Thyroid gland (tissue), 4 donors: ENCODE data around the gene SUPV3L1. TPM values are rescaled to one million over a fixed set of nuclear protein-coding genes. Genes with fewer than 3 reads are reported as not detected.

Source experiments
- DNase-seq, 2 donors: peaks; one replicate each; pipeline ENCODE4 v3.0.0-alpha.2; 2019
- H3K27ac ChIP-seq, 3 donors: fragments of 200-600 bp; sonication (generic); 1 replicate in 2 of 3; 2 replicates in 1 of 3; pipeline ENCODE4 v1.5.1; 2016 to 2019; ENCODE audit warnings: mild to moderate bottlenecking in 1 of 3, moderate library complexity in 1 of 3
- H3K27me3 ChIP-seq: fragments of 200-600 bp; sonication (generic); one replicate; pipeline ENCODE4 v1.5.1; 2019
- H3K36me3 ChIP-seq, 2 donors: fragments of 200-600 bp; sonication (generic); one replicate each; pipeline ENCODE4 v1.5.1; 2016 to 2019
- H3K4me1 ChIP-seq, 2 donors: fragments of 200-600 bp; sonication (generic); one replicate each; pipeline ENCODE4 v1.5.1; 2017 to 2019
- H3K4me3 ChIP-seq, 3 donors: fragments of 200-600 bp; sonication (generic); replicated peaks in 1 of 3; 1 replicate in 2 of 3; 2 replicates in 1 of 3; pipeline ENCODE4 v1.5.1; 2016; ENCODE audit warnings: mild to moderate bottlenecking in 1 of 3
- H3K9me3 ChIP-seq: fragments of 200-600 bp; sonication (generic); one replicate; pipeline ENCODE4 v1.5.1; 2017
- CTCF ChIP-seq, 6 experiments: fragments of 200-600 bp in 3 of 6; fragments of 450-650 bp in 3 of 6; sonication (generic) in 3 of 6; IDR thresholded peaks; one replicate each; pipeline ENCODE4 v1.5.1; 2016 to 2019; ENCODE audit warnings: antibody characterized with exemption in 6 of 6, mild to moderate bottlenecking in 2 of 6, inconsistent platforms in 1 of 6, moderate library complexity in 1 of 6
- POLR2A ChIP-seq, 2 donors: fragments of 450-650 bp; IDR thresholded peaks; one replicate each; pipeline ENCODE4 v1.6.1; 2017; ENCODE audit warnings: antibody characterized with exemption in 2 of 2, mild to moderate bottlenecking in 2 of 2, moderate library complexity in 1 of 2
- WGBS, 2 donors: methylation state at CpG; one replicate each; pipeline ENCODE4 v1.1.5; 2017; 5-methylcytosine and 5-hydroxymethylcytosine counted together
- intact Hi-C: fragments of 100-400 bp; cut with DNase I; formaldehyde crosslinking; loops from one replicate; pipeline ENCODE4 v1.15.1; 2023
- total RNA-seq, 4 donors: library from RNA; depleted of rRNA; stranded (reverse); fragments of >200 nt; gene quantifications; one replicate each; pipeline ENCODE4 v1.2.3, GENCODE V29; 2016

The SUPV3L1 gene
- total RNA-seq, 4 donors from 2014 or later, result 25.1 to 31.6 (median 27.8) TPM

- 34 to 58% methylated on average over 2 of the region's 2 CpGs for WGBS, 2 donors
- intact Hi-C loops, result no loop called here
- Histone ChIP-seq H3K27me3 (no peaks in the 10 kb centered on the region), H3K4me3 (no peak overlapping the region), H3K36me3 (peaks cover 25 to 30% of the 10 kb centered on the region in 2 donors), H3K27ac (no peak overlapping the region), H3K4me1 (peaks cover 0 to 3% of the 10 kb centered on the region in 2 donors), H3K9me3 (no peaks in the 10 kb centered on the region)
- TF ChIP-seq CTCF (IDR thresholded peaks at IDR 0.05) (no peak), POLR2A (IDR thresholded peaks at IDR 0.05) (no peak)
- no peak for DNase-seq
These were observed 31.1 kb downstream of the SUPV3L1 start for GRCh38 chr10:69211104-69211503.

GRCh38 chr10:69211524-69211923 lies 31.5 kb downstream of the SUPV3L1 start:
- Histone ChIP-seq H3K27me3 (no peaks in the 10 kb centered on the region), H3K27ac (no peak overlapping the region), H3K4me1 (peaks cover 0 to 3% of the 10 kb centered on the region in 2 donors), H3K4me3 (no peak overlapping the region), H3K9me3 (no peaks in the 10 kb centered on the region), H3K36me3 (peaks cover 25% of the 10 kb centered on the region in 2 donors)
- TF ChIP-seq POLR2A (IDR thresholded peaks at IDR 0.05) (no peak), CTCF (IDR thresholded peaks at IDR 0.05) (no peak)
- intact Hi-C loops, result no loop called here
- 79 to 91% methylated on average over 3 of the region's 3 CpGs for WGBS, 2 donors
- DNase-seq, result no peak

- no peaks in the 10 kb centered on the region for H3K9me3 ChIP-seq
- TF ChIP-seq CTCF (IDR thresholded peaks at IDR 0.05), result no peak
- no peak for TF ChIP-seq POLR2A (IDR thresholded peaks at IDR 0.05)
- H3K4me1 ChIP-seq, result peaks cover 0 to 3% of the 10 kb centered on the region in 2 donors
- DNase-seq, result no peak
- H3K27me3 ChIP-seq, result no peaks in the 10 kb centered on the region
- intact Hi-C loops, result no loop called here
- WGBS, 2 donors, result 50% methylated on average over 5 of the region's 5 CpGs
- no peak overlapping the region for H3K27ac ChIP-seq
- peaks cover 5 to 8% of the 10 kb centered on the region in 2 donors for H3K36me3 ChIP-seq
- no peak overlapping the region for H3K4me3 ChIP-seq
These were observed 33.7 kb downstream of the SUPV3L1 start for GRCh38 chr10:69213591-69214311.

- intact Hi-C loops, result no loop called here
These were observed 34.7 kb downstream of the SUPV3L1 start for GRCh38 chr10:69214666-69215131.

More at GRCh38 chr10:69214666-69215131, 34.7 kb downstream of the SUPV3L1 start:
- Histone ChIP-seq H3K27me3 (no peaks in the 10 kb centered on the region), H3K27ac (no peak overlapping the region), H3K9me3 (no peaks in the 10 kb centered on the region), H3K4me3 (no peak overlapping the region), H3K4me1 (peaks cover 0 to 10% of the 10 kb centered on the region in 2 donors), H3K36me3 (no peaks in the 10 kb centered on the region)
- DNase-seq, result no peak
- WGBS, 2 donors, result 93 to 95% methylated on average over 6 of the region's 6 CpGs
- TF ChIP-seq CTCF (IDR thresholded peaks at IDR 0.05) (no peak), POLR2A (IDR thresholded peaks at IDR 0.05) (no peak)
